Liver (tissue), 9 donors: ENCODE data around the gene BRD8. TPM values are rescaled to one million over a fixed set of nuclear protein-coding genes. Genes with fewer than 3 reads are reported as not detected.

Source experiments
- DNase-seq: peaks from one replicate; pipeline ENCODE4 v3.0.0-alpha.2; 2017; ENCODE audit warnings: low spot score
- H3K27ac ChIP-seq, 2 donors: one replicate each; pipeline ENCODE4 v1.7.0; 2013; ENCODE audit warnings: inconsistent platforms in 2 of 2, low read length in 2 of 2, control low read depth in 1 of 2, low read depth in 1 of 2, mild to moderate bottlenecking in 1 of 2
- H3K27me3 ChIP-seq, 4 donors: one replicate each; pipeline versions ENCODE4 v1.6.1 to v1.7.0; 2013; ENCODE audit warnings: low read length in 3 of 4, inconsistent platforms in 1 of 4, mild to moderate bottlenecking in 1 of 4, moderate library complexity in 1 of 4; ENCODE audit not compliant: control insufficient read depth in 4 of 4, insufficient read depth in 4 of 4
- H3K36me3 ChIP-seq, 4 donors: one replicate each; pipeline versions ENCODE4 v1.6.1 to v1.7.0; 2013; ENCODE audit warnings: low read length in 3 of 4, mild to moderate bottlenecking in 3 of 4, low read depth in 1 of 4, moderate library complexity in 1 of 4; ENCODE audit not compliant: control insufficient read depth in 4 of 4, insufficient read depth in 3 of 4
- H3K4me1 ChIP-seq, 4 donors: one replicate each; pipeline versions ENCODE4 v1.6.1 to v1.7.0; 2013; ENCODE audit warnings: low read length in 3 of 4, mild to moderate bottlenecking in 3 of 4, moderate library complexity in 1 of 4; ENCODE audit not compliant: control insufficient read depth in 4 of 4, insufficient read depth in 4 of 4
- H3K4me3 ChIP-seq, 3 donors: one replicate each; pipeline versions ENCODE4 v1.6.1 to v1.7.0; 2013; ENCODE audit warnings: low read length in 3 of 3, control low read depth in 1 of 3, low read depth in 1 of 3, mild to moderate bottlenecking in 1 of 3
- H3K9ac ChIP-seq, 2 donors: one replicate each; pipeline ENCODE4 v1.7.0; 2013; ENCODE audit warnings: low read length in 2 of 2, mild to moderate bottlenecking in 2 of 2, moderate library complexity in 2 of 2, control low read depth in 1 of 2, low read depth in 1 of 2
- H3K9me3 ChIP-seq, 4 donors: one replicate each; pipeline versions ENCODE4 v1.6.1 to v1.7.0; 2013; ENCODE audit warnings: low read length in 3 of 4; ENCODE audit not compliant: control insufficient read depth in 4 of 4
- ATF3 ChIP-seq: IDR thresholded peaks from 2 replicates; pipeline ENCODE4 v1.6.1; 2016; ENCODE audit warnings: antibody characterized with exemption
- CTCF ChIP-seq: fragments of 150-350 bp; IDR thresholded peaks from 2 replicates; pipeline ENCODE4 v1.5.1; 2017; ENCODE audit warnings: improper control_type of control experiment, low read depth, low read length; ENCODE audit not compliant: missing input control
- EGR1 ChIP-seq, 2 donors: IDR thresholded peaks; 2 replicates each; pipeline ENCODE4 v1.6.1; 2016 to 2018; ENCODE audit warnings: antibody characterized with exemption in 2 of 2, low read depth in 2 of 2
- FOXA1 ChIP-seq: IDR thresholded peaks from 2 replicates; pipeline ENCODE4 v1.6.1; 2016; ENCODE audit warnings: antibody characterized with exemption
- FOXA2 ChIP-seq: IDR thresholded peaks from 2 replicates; pipeline ENCODE4 v1.6.1; 2016; ENCODE audit warnings: antibody characterized with exemption
- GABPA ChIP-seq, 2 donors: IDR thresholded peaks in 1 of 2; conservative IDR thresholded peaks in 1 of 2; 2 replicates each; pipeline ENCODE4 v1.6.1; 2016; ENCODE audit warnings: antibody characterized with exemption in 2 of 2, mild to moderate bottlenecking in 1 of 2, moderate library complexity in 1 of 2
- HNF4A ChIP-seq, 2 donors: conservative IDR thresholded peaks; 2 replicates each; pipeline ENCODE4 v1.6.1; 2016; ENCODE audit warnings: antibody characterized with exemption in 2 of 2, mild to moderate bottlenecking in 2 of 2
- HNF4G ChIP-seq: IDR thresholded peaks from 2 replicates; pipeline ENCODE4 v1.6.1; 2016; ENCODE audit warnings: antibody characterized with exemption
- JUND ChIP-seq, 2 donors: IDR thresholded peaks; 2 replicates each; pipeline ENCODE4 v1.6.1; 2016; ENCODE audit warnings: antibody characterized with exemption in 2 of 2
- NR2F2 ChIP-seq: IDR thresholded peaks from 2 replicates; pipeline ENCODE4 v1.6.1; 2016; ENCODE audit warnings: antibody characterized with exemption
- RAD21 ChIP-seq, 2 donors: IDR thresholded peaks; 2 replicates each; pipeline ENCODE4 v1.6.1; 2016; ENCODE audit warnings: antibody characterized with exemption in 2 of 2, mild to moderate bottlenecking in 2 of 2
- RXRA ChIP-seq, 2 donors: IDR thresholded peaks; 2 replicates each; pipeline ENCODE4 v1.6.1; 2017 to 2018; ENCODE audit warnings: antibody characterized with exemption in 2 of 2, mild to moderate bottlenecking in 1 of 2
- SP1 ChIP-seq: IDR thresholded peaks from 2 replicates; pipeline ENCODE4 v1.6.1; 2018; ENCODE audit warnings: antibody characterized with exemption, mild to moderate bottlenecking
- TAF1 ChIP-seq: conservative IDR thresholded peaks from 2 replicates; pipeline ENCODE4 v1.6.1; 2016; ENCODE audit warnings: antibody characterized with exemption, mild to moderate bottlenecking
- YY1 ChIP-seq: IDR thresholded peaks from 2 replicates; pipeline ENCODE4 v1.6.1; 2016; ENCODE audit warnings: antibody characterized with exemption, mild to moderate bottlenecking
- ZBTB33 ChIP-seq: IDR thresholded peaks from 2 replicates; pipeline ENCODE4 v1.6.1; 2016; ENCODE audit warnings: antibody characterized with exemption
- polyA plus RNA-seq, 2 donors: library from polyadenylated mRNA; stranded (reverse) in 1 of 2; unstranded in 1 of 2; fragments of 200-250 nt in 1 of 2; fragments of >200 nt in 1 of 2; fragmentation: Nextera tagmentation in 1 of 2; extraction: Ambion mirVana in 1 of 2; gene quantifications; one replicate each; pipeline versions ENCODE4 v1.2.1 to v1.2.3, GENCODE V29; 2013 to 2015
- total RNA-seq, 2 donors: library from RNA; depleted of rRNA; stranded (reverse); fragments of >200 nt; gene quantifications; one replicate each; pipeline ENCODE4 v1.2.3, GENCODE V29; 2014
- TF ChIP-seq, protein P1 (sequence below): IDR thresholded peaks from 2 replicates; pipeline ENCODE4 v1.6.1; 2016; ENCODE audit warnings: antibody characterized with exemption, mild to moderate bottlenecking
- TF ChIP-seq, protein P2 (sequence below): IDR thresholded peaks from 2 replicates; pipeline ENCODE4 v1.6.1; 2016; ENCODE audit warnings: antibody characterized with exemption
- donor health status: healthy.
- donor health status: healthy.
- donor health status: healthy.
- donor health status: healthy.
- donor health status: healthy.

BRD8 gene
- total and polyA plus RNA-seq, 4 donors, result 14.8 to 34.5 (median 29.6) TPM

- Histone ChIP-seq H3K36me3 (peaks cover 23 to 78% (median 66%) of the 10 kb centered on the region in 4 donors), H3K4me1 (no peaks in the 10 kb centered on the region), H3K9ac (no peak overlapping the region), H3K27me3 (no peaks in the 10 kb centered on the region), H3K27ac (no peak overlapping the region), H3K9me3 (no peaks in the 10 kb centered on the region), H3K4me3 (no peak overlapping the region)
- TF ChIP-seq SP1 (no peak), FOXA2 (no peak), NR2F2 (no peak), GABPA (IDR thresholded peaks at IDR 0.05 in 1 of 2, conservative IDR thresholded peaks at IDR 0.05 in 1 of 2) (no peak), FOXA1 (no peak), EGR1 (IDR thresholded peaks at IDR 0.05; ENCODE audit: low read depth in 2 of 2) (no peak), YY1 (no peak), RAD21 (IDR thresholded peaks at IDR 0.05) (no peak), ZBTB33 (no peak), HNF4A (conservative IDR thresholded peaks at IDR 0.05) (no peak), CTCF (no peak), ATF3 (no peak), TAF1 (no peak), RXRA (IDR thresholded peaks at IDR 0.05) (no peak), JUND (IDR thresholded peaks at IDR 0.05) (no peak), HNF4G (no peak)
- TF ChIP-seq, protein P1, sequence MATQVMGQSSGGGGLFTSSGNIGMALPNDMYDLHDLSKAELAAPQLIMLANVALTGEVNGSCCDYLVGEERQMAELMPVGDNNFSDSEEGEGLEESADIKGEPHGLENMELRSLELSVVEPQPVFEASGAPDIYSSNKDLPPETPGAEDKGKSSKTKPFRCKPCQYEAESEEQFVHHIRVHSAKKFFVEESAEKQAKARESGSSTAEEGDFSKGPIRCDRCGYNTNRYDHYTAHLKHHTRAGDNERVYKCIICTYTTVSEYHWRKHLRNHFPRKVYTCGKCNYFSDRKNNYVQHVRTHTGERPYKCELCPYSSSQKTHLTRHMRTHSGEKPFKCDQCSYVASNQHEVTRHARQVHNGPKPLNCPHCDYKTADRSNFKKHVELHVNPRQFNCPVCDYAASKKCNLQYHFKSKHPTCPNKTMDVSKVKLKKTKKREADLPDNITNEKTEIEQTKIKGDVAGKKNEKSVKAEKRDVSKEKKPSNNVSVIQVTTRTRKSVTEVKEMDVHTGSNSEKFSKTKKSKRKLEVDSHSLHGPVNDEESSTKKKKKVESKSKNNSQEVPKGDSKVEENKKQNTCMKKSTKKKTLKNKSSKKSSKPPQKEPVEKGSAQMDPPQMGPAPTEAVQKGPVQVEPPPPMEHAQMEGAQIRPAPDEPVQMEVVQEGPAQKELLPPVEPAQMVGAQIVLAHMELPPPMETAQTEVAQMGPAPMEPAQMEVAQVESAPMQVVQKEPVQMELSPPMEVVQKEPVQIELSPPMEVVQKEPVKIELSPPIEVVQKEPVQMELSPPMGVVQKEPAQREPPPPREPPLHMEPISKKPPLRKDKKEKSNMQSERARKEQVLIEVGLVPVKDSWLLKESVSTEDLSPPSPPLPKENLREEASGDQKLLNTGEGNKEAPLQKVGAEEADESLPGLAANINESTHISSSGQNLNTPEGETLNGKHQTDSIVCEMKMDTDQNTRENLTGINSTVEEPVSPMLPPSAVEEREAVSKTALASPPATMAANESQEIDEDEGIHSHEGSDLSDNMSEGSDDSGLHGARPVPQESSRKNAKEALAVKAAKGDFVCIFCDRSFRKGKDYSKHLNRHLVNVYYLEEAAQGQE, result no peak
- TF ChIP-seq, protein P2, sequence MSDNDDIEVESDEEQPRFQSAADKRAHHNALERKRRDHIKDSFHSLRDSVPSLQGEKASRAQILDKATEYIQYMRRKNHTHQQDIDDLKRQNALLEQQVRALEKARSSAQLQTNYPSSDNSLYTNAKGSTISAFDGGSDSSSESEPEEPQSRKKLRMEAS, result no peak
- DNase-seq, result no peak
Observed at GRCh38 chr5:138170299-138170698, 8.1 kb downstream of the BRD8 start.
